Measurements from ENCODE around the gene GRAP.

The GRAP gene

DNA sequence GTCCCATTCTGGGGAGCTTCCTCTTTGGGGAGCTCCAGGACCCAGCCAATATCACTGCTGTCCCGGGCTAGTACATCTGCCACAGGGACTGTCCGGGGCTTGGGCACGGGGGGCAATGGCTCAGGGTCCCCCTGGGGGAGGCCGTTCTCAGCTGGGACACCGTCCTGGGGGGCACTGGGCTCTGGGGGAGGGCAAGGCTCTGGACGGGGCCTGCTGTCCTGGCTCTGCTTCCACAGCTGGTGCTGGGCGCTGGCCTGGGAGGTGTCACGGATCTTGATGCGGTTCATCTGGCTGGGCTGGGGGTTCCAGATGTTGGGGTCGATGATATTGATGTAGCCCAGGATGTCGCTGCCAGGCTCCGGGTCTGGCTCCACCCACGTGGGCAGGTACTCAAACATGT lies 68.7 kb downstream of the GRAP start:
- no peak overlapping the region for H3K4me3 ChIP-seq (replicated peaks; ENCODE audit: low read depth, low read length)
- no peak for DNase-seq (ENCODE audit: low read depth)
- TF ChIP-seq, protein P1, sequence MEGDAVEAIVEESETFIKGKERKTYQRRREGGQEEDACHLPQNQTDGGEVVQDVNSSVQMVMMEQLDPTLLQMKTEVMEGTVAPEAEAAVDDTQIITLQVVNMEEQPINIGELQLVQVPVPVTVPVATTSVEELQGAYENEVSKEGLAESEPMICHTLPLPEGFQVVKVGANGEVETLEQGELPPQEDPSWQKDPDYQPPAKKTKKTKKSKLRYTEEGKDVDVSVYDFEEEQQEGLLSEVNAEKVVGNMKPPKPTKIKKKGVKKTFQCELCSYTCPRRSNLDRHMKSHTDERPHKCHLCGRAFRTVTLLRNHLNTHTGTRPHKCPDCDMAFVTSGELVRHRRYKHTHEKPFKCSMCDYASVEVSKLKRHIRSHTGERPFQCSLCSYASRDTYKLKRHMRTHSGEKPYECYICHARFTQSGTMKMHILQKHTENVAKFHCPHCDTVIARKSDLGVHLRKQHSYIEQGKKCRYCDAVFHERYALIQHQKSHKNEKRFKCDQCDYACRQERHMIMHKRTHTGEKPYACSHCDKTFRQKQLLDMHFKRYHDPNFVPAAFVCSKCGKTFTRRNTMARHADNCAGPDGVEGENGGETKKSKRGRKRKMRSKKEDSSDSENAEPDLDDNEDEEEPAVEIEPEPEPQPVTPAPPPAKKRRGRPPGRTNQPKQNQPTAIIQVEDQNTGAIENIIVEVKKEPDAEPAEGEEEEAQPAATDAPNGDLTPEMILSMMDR (IDR thresholded peaks at IDR 0.05; ENCODE audit: low read length, missing control alignments), result no peak

DNA sequence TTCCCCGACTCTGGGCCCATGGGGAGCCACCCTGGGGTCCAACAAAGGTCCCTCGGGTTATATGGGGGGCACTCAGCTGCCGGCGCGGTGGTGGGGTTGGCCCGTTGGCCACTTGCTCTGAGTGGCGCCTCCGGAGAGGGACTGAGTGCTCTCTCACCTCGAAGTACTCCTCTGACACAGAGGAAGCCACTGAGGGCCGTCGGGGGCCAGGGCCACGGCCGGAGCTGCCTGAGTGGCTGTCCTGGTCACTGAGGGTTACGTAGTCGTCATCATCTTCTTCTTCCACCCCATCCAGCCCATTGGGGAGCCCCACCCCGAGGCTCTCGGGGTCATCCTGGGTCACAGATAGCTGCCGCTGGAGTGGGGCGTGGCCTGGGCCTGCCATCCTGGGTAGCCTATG lies 69.1 kb downstream of the GRAP start:
- DNase-seq (ENCODE audit: low read depth), result no peak
- no peak overlapping the region for H3K4me3 ChIP-seq (replicated peaks; ENCODE audit: low read depth, low read length)
- TF ChIP-seq, protein P1 (IDR thresholded peaks at IDR 0.05; ENCODE audit: low read length, missing control alignments), result no peak

DNA sequence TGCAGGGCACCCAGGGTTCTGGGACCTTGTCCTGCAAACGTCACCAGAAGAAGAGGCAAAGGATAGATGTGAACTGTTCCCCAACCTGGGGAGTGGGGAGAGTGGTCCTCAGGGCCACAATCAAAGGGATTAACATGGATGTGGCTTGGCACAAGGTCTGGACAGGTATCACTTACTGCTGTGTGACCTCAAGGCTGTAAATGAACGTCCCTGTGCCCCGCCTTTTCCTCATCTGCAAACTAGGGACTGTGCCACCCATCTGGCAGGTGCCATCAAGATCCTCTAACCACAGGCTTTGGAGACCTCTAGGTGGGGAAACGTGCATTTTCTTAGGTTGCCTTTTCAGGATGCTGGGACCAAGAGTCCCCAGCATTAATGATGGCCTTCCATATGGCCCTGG lies 69.7 kb downstream of the GRAP start:
- H3K4me3 ChIP-seq (replicated peaks; ENCODE audit: low read depth, low read length), result no peak overlapping the region
- no peak for DNase-seq (ENCODE audit: low read depth)
- TF ChIP-seq, protein P1 (IDR thresholded peaks at IDR 0.05; ENCODE audit: low read length, missing control alignments), result no peak

DNA sequence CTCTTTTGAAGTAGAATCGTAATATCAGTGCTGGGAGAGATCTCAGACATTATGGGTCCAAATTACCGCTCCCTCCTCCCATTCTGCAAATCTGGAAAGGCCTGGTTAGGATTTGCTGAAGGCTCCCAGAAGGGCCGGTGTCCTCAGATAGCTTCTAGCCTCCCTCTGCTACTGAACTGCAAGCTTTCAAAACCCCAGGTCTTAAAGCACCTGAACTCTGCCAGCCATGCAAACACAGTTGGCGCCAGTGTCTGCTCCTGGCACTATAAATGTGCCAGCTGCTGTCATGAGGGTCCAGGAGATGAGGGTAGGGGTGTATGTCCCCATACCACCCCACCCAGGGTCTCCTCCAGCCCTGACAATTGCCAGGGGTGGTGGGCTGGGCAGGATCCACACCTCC lies 70.6 kb downstream of the GRAP start:
- TF ChIP-seq, protein P1 (IDR thresholded peaks at IDR 0.05; ENCODE audit: low read length, missing control alignments), result no peak
- no peak for DNase-seq (ENCODE audit: low read depth)
- H3K4me3 ChIP-seq (replicated peaks; ENCODE audit: low read depth, low read length), result no peak overlapping the region

DNA sequence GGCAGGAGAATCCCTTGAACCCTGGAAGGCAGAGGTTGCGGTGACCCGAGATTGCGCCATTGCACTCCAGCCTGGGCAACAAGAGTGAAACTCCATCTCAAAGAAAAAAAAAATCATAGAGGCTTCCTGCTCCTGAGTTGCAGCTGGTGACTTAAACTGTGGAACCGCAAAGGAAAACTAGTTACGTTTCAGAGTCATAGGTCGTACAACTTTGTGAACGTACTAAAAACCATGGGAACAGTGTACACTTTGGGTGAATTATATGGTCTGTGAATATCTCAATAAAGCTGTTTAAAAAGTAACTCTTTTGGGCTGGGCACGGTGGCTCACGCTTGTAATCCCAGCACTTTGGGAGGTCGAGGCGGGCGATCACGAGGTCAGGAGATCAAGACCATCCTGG lies 71.2 kb downstream of the GRAP start:
- TF ChIP-seq, protein P1 (IDR thresholded peaks at IDR 0.05; ENCODE audit: low read length, missing control alignments), result no peak
- DNase-seq (ENCODE audit: low read depth), result no peak
- H3K4me3 ChIP-seq (replicated peaks; ENCODE audit: low read depth, low read length), result no peak overlapping the region

DNA sequence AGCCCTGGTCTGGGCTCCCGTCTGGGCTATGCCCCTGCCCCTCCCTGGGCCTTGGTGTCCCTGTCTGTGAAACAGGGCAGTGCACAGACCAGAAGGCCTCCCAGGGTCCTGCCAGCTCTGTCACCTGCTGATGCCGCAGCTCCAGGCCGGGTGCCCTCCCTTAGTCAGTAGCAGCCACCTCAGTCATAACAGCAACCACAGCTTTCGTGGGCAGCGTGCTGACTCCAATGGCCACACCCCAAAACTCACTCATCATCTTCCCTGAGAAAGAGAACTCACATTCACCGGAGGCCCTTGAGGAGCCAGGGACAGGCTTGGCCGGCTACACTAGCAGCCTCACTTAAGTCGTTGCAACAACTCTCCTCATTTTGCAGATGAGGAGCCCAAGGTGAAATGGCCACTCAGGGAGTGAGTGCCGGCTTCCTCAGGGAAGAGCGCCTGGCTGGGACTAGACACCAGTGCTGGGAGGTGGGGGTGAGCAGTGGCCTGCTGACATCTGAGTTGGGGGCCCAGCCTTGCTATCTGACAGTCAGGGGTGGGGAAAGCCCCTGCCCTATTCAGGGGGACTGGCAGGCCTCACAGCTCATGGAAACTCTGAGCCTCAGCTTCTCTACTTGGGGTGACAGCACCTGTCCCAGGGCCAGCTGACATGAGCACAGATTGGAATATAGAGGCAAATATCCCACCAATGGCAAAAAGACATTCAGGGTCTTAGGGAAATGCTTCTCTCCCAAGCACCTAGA lies 72.2 kb downstream of the GRAP start:
- TF ChIP-seq, protein P1 (IDR thresholded peaks at IDR 0.05; ENCODE audit: low read length, missing control alignments), result no peak
- H3K4me3 ChIP-seq (replicated peaks; ENCODE audit: low read depth, low read length), result no peak overlapping the region
- DNase-seq (ENCODE audit: low read depth), result no peak

DNA sequence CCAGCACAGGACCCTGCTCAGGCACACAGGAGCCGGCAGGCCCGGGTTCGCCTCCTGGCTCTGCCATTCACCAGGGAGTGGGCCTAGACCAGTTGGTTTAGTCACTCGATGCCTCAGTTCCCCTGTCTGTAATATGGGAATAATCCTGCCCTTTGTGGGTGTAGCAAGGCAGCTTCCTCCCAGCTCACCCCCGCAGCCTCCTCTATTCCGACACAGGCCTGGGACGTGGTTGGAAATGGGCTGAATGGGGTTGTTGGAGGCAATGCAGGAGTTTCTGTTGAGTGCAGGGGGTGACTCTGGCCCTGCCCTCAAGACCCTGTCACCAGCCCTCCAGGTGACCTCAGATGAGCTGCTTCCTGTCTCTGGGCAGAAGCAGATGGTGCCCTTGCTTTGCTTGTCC lies 75.0 kb downstream of the GRAP start:
- DNase-seq (ENCODE audit: low read depth), result no peak
- H3K4me3 ChIP-seq (replicated peaks; ENCODE audit: low read depth, low read length), result no peak overlapping the region
- TF ChIP-seq, protein P1 (IDR thresholded peaks at IDR 0.05; ENCODE audit: low read length, missing control alignments), result no peak

All from fibroblast of pulmonary artery (primary cell).